ENCODE results near the gene ANLN.
A peak's percentile ranks its signal among the peaks of the same experiment; 100 is the strongest.
"Not testable (repeated sequence)": the region's sequence is repeated elsewhere in the genome, so short reads cannot be mapped to it uniquely, and the experiment has no call there.

The ANLN gene, protein sequence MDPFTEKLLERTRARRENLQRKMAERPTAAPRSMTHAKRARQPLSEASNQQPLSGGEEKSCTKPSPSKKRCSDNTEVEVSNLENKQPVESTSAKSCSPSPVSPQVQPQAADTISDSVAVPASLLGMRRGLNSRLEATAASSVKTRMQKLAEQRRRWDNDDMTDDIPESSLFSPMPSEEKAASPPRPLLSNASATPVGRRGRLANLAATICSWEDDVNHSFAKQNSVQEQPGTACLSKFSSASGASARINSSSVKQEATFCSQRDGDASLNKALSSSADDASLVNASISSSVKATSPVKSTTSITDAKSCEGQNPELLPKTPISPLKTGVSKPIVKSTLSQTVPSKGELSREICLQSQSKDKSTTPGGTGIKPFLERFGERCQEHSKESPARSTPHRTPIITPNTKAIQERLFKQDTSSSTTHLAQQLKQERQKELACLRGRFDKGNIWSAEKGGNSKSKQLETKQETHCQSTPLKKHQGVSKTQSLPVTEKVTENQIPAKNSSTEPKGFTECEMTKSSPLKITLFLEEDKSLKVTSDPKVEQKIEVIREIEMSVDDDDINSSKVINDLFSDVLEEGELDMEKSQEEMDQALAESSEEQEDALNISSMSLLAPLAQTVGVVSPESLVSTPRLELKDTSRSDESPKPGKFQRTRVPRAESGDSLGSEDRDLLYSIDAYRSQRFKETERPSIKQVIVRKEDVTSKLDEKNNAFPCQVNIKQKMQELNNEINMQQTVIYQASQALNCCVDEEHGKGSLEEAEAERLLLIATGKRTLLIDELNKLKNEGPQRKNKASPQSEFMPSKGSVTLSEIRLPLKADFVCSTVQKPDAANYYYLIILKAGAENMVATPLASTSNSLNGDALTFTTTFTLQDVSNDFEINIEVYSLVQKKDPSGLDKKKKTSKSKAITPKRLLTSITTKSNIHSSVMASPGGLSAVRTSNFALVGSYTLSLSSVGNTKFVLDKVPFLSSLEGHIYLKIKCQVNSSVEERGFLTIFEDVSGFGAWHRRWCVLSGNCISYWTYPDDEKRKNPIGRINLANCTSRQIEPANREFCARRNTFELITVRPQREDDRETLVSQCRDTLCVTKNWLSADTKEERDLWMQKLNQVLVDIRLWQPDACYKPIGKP

DNA sequence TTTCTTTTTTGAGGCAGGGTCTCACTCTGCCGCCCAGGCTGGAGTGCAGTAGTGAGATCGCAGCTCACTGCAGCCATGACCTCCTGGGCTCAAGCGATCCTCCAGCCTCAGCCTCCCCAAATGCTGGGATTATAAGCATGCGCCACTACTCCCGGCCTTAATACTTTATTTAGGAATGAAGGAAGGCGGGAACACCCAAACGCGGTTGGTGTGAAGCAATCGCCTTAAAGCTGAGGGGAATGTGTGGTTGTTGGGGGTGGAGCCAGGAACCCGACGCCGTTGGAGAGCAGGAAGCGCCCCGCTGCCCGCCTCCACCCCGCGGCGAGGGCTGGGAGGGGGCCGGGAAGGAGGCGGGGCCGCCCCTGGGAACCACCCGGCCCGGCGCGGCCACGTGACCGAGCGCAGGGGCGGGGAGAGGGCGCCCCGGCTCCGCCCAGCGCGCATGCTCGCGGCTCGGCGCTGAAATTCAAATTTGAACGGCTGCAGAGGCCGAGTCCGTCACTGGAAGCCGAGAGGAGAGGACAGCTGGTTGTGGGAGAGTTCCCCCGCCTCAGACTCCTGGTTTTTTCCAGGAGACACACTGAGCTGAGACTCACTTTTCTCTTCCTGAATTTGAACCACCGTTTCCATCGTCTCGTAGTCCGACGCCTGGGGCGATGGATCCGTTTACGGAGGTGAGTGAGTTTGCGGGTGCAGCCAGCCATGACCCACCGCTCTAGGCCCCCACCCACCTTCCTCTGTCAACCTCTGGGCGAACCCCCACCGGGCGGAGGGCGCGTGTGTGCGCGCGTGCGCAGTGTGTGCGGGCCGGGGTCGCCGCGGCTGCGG lies at the start of gene ANLN:
ANLN (plus strand) TSS at position 492 of the 828 bp plus-strand sequence; CDS start at position 657, 165 bp downstream.
- no peak for FAIRE-seq

DNA sequence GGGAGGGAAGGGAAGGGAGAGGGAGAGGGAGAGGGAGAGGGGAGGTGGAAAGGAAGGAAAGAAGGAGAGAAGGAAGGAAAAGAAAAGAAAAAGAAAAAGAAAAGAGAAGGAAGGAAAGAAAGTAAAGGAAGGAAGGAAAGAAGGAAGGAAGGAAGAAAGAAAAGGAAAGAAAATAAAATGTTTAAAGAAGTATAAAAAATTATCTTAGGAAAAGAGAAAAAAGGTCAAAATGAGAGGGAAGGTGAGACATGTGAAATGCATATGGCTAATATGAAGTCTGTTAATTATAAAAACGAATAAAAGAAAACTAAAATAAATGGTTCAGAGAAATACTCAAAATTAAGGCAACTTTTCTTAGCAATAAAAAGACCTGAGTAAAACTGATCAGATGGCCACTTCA lies 46.1 kb upstream of the ANLN start:
- no peak for FAIRE-seq

DNA sequence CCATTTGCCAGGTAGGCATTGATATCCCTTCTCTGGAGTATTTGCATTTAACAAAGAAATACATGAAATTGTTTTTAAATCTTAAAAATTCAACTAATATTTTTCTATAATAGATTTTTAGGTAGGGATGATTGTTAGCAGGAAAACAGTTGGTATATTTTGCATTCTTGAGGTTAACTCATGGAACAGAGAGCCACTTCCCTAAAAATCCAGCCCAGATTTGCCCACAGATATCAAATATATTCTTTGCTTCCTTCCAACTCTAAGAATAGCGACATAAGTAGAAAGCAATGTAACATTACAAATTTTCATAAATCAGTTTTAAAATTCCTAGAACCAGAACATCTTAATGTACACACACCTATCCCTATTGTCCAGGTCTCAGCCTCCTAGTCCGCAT lies 45.0 kb upstream of the ANLN start:
- FAIRE-seq: no peak

DNA sequence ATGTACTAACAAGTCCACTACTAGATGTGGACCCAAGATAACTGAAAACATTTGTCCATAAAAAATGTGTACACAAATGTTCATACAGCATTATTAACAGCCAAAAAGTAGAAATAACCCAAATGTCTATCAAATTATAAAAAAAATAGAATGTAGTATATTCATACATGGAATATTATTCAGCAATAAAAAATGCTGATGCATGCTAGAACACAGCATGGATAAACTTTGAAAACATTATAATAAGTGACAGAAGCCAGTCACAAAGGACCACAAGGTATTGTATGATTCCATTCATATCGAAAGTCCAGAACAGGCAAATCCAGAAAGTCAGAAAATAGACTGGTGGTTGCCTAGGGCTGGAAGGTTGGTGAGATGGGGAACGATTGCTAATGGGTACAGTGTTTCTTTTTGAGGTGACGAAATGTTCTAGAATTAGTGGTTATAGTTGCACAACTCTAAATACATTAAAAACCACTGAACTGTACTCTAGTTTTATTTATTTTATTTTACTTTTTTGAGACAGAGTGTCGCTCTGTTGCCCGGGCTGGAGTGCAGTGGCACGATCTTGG lies 43.3 kb upstream of the ANLN start:
- FAIRE-seq: no peak

DNA sequence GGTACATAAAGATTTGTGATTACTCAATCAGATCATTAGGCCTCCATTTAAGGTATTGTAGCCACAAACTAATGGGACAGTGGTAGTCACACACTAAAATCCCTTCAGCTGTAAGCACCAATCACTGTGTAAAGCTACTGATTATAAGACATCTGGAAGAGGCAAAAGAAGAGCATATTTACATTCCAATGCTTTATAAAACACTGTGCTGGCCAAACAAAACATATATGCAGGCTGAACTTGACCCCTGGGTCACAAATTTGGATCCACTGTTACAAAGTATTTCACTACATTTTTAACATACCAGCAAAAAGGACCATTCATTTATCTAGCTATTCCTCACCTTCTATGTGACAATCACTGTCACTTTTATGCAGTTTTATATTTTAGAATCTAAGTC lies 41.4 kb upstream of the ANLN start:
- FAIRE-seq: no peak

DNA sequence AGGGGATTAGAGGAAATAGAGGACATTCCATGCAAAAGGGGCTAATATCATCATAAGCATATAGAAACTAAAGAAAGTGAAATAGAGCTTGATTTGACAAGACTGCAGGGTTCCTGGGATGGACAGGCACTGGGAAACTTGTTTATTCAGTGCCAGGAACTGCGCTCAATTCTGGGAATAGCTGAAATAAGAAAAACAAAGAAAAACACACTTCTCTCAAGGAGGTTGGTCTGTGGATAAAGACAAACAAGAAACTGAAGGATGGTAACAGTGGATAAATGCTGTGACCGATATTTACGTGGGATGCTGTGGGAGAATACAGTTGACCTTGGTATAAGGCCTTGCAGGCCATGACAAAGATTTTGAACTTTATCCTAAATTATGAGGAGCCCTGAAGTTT lies 40.9 kb upstream of the ANLN start:
- no peak for FAIRE-seq

DNA sequence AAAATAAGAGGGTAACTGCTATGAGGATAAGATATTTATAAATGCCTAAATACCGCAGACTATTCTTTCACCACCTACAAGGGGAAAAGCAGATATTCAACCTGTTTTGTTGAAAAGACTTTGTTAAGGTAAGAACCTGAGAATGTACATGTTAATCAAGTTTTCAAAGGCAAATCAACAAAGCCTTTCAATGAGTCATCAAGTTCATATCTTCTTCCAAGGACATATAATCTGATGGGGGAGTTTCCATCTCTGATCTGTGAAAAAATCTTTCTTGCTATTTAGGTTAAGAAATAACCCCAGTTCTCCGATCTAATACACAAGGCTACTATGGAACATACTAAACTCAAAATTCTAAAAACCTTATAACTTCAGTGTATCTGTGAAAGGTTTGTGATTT lies 40.0 kb upstream of the ANLN start:
- peak; percentile 30 for FAIRE-seq

DNA sequence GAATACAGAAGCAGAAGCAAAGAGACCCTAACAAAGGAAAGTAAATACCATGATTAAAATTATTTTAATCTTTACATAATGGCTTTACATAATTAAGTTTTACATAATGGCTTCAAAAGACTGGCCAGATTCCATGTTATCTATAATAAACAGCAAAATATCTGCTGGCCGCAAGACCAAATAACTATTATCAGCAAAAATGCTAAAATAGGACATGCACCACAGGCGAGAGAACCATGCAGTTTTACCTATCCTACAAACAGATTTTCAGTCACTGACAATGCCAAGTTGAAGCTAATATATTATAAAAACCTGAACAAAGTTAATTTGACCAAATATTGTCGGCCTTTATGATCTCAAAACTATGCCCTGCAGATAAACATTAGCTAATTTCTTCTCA lies 34.2 kb upstream of the ANLN start:
- no peak for FAIRE-seq

DNA sequence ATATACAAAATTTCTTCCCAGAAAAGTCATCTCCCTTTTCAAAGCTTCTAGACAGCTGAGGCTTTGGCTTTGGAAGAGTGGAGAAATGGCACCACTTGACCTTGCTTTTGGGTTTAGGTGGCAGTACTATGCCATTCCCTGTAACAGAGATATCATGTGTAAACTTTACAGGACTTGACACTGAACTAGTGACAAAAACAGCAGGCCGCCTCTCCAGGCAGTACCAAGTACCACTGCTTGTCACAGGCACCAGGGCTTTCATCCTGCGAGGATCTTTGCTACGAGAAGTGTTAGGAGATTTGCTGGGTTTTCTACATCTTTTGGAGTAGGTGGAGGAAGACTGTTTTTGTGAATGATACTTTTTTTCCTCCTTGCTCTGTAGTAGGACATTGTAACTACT lies 32.6 kb upstream of the ANLN start:
- FAIRE-seq: no peak

DNA sequence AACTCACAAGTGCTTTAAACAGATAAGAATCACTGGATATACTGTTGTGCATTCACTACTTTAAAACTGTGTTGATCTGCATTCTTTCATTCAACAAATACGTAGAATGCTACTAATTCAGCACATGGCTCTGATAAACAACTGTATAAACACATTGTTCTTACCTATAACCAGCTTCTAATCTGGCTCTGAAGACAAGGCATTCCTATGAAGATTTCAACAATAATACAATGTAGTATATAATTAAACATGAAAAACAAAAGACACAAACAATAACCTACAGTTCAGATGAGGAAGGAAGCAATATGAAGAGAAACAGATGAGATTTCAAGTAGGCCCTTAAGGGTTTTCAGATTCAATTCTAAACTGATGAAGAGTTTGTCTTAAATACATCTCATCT lies 31.1 kb upstream of the ANLN start:
- no peak for FAIRE-seq

DNA sequence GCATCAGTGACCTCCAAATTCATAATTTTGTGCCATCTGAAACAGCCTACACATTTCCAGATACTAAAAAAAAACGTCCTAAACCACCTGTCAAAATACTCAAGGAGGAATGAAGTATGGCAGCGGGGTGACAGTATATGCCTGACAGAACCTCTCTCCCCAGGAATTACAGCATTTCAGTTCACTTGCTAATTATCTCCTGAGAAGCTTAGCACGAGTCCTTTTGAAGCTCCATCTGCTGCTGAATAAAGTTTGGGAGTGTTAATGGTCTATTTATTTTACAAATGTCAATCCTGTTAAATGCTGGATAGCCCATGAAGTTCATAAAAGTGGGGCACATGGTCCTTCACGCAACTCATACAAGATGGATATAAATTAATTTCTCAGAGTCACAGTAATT lies 29.4 kb upstream of the ANLN start:
- no peak for FAIRE-seq

DNA sequence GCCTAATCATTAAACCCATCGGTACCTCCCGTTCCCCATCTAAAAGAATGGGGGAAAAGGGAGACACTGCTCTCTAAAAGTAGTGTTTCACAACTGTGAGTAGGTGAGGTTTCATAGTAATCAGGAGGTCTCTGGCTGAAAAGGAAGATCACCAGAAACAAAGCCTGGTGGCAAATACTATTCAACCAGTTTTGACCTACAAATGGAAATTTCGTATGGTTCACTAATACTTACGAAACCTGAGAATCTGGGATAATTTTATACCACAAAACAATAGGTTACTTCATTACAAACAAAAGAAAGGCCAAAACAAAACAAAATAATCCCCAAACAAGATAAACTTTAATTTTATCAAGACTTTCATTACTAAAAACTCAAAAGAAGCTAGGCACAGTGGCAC lies 28.4 kb upstream of the ANLN start:
- no peak for FAIRE-seq

DNA sequence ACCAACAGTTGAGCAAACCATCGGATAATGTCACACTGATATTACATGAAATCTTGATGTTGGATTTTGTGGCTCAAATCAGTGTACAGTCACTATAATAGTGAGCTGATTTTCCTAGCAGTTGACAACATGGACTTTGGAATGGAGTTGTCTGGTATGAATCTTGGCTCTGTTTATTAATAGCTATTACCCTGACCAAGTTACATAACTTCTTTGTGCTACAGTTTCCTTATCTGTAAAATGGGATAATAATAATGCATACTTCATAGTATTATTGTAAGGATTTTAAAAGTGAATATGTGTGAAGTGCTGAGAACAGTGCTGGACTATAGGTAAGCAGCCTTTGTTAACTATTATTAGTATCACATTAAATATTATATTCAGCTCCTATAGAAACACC lies 26.1 kb upstream of the ANLN start:
- no peak for FAIRE-seq

DNA sequence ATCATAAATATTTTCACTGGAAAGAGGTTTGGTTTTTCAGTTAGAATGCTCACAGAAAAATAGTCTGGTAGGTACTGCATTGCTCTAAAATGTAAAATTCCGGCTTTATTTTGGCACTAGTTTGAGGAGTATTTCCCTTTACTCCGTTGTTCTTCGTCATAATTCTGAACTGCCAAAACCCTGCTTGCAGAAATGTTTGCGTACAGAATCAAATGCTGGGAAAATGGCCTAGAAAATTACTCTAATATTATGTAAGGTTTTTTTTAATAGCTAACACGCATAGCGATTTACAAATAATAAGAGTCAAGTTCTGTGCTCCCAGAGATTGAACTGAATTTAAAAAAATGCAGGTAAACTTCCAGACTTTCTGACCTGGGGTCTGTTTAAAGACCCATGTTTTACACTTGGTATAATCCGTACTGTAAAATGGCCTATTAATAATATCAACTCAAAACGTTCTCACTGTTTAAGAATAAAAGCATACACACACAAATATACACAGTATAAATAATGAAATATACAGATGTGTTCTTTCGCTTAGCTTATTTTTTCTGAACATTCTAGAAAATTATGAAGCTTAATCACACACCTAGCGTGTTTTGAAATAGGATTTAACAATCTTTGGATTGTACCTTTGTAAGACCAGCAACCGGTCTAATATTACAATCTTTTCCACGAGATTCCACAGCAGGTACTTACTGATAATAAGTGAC lies 23.5 kb upstream of the ANLN start:
- FAIRE-seq: peak; percentile 61

DNA sequence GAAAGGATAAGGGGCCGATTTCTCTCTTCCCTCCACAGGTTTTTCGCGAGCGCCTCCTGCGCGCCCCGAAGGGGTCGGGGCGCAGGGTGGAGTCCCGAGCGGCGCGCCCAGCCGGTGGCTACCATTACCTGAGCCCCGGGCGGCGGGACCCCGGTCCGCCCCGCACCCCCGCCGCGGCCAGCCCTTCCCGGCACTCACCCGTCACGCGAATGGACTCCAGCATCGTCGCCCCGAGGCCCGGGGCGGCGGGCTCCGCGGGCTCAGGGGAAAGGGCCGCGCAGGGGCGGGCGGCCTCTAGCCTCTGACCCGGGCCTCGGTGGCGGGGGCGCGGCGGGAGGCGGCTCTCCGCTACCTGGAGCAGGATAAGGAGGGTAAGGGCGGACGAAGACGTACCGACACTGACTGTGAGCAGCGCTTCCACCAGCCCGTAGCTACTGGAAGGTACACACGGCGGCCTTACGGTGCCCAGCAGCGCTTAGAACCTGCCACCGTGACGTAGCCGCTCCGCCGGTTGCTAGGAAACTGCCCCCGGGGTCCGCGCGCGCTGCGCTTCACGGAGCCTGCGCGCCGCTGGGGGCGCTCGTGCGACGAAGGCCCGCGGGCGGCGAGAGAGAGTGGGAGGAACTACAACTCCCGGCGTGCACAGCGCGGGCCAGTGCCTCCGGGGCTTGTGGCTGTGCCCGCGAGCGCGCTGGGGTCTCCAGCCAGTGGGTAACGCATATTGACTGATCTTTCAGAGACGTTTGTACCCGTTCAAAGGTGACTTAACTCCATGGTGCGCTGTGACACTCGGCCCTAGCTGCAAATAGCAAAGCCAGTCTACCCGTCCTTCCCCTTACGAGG lies 22.7 kb upstream of the ANLN start:
- no peak for FAIRE-seq

DNA sequence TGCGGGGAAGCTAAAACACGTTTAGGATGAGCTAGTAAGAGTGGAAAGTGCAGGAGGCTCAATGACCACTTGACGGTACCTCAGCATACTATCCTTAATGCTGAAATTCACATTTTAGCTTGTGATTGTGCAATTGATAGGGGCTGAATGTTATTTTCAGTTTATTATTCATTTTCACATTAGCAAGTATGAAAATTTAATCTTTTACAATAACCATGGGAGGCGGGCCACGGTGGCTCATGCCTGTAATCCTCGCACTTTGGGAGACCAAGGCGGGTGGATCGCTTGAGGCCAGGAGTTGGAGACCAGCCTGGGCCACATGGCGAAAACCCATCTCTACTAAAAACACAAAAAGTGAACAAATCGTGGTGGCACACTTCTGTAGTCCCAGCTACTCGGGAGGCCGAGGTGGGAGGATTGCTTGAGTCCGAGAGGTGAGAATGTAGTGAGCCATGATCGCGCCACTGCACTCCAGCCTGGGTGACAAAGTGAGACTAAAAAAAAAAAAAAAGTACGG lies 22.0 kb upstream of the ANLN start:
- no peak for FAIRE-seq

DNA sequence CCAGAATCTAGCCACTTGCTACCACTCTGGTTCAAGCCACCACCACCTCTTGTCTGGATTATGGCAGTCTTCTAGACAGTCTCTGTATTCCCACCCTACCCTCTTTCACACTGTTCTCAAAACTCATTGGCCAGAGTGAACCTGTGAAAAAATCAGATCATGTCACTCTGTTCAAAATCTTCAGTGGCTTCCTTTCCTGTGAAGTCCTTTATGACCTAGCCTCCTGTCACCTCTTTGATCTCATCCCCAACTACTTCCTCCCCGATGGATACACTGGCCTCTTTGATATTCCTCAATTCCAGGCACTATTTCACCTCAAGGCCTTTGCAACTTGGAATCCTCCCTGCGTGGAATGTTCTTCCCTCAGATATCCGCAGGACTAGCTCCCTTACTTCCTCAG lies 21.2 kb upstream of the ANLN start:
- no peak for FAIRE-seq

DNA sequence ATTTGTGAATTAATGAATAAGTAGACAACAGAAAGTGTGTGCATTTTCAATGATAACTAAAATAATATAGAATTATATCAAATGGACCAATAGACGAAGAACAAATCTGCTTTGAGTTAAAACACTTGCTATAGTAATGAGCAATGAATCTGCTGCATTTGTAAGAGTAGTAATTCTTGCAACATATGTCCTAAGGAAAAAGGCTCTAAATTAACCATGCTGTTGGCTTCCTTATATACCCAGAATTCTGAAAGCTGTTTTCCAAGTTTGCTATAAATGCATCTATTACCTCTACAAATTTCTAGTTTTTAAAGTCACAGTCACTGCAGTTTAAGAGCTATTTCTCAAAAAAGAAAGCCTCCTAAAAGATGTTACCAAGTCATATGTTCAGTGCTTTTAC lies 20.5 kb upstream of the ANLN start:
- FAIRE-seq: no peak

DNA sequence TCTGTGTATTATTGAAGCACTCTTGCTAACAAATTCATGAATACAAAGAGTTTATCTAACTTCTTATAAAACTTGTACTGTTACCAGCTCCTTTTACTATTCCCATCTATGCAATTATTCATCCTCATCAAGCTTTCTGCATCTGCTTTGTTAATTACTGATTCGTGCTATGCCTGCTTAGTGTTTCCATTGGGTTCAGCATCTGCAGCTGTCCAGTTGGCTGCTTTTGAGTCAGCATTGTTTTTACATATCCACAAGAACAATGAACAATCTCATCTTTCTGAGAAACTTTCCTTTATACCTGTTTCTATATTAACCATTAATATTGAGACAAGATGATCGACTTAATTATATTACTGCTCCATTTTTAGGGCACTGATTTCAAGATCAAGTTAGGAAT lies 19.6 kb upstream of the ANLN start:
- no peak for FAIRE-seq

DNA sequence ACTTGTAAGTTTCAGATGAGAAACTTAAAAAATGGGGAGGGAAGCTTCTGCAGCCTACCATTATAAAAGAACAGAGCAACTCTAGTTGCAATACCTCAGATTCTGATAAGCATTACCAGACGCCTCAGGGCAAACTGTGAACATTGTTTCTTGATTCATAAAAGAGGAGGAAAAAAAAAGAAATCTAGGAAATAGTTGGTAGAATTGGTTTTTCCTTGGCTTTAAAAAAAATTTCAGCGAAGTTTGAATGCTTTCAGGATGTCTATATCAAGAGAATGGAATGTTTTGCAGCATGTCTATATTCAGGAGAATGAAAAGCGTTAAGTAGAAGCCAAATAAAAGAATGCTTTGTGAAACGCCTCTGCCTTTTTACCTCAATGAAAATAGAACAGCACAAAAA lies 17.5 kb upstream of the ANLN start:
- no peak for FAIRE-seq

DNA sequence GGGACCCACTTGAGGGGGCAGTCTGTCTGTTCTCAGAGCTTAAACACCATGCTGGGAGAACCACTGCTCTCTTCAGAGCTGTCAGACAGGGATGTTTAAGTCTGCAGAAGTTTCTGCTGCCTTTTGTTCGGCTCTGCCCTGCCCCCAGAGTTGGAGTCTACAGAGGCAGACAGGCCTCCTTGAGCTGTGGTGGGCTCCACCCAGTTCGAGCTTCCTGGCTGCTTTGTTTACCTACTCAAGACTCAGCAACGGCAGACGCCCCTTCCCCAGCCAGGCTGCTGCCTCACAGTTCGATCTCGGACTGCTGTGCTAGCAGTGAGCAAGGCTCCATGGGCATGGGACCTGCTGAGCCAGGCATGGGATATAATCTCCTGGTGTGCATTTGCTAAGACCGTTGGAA lies 11.1 kb upstream of the ANLN start:
- not testable (repeated sequence) for FAIRE-seq

All from islet of Langerhans (tissue), 1 donor.